Measurements from ENCODE around the gene LIME1. TPM values are rescaled to one million over a fixed set of nuclear protein-coding genes. Genes with fewer than 3 reads are reported as not detected.

The LIME1 gene
- total RNA-seq, 1 experiment from 2014 or later: 4.5 TPM

DNA sequence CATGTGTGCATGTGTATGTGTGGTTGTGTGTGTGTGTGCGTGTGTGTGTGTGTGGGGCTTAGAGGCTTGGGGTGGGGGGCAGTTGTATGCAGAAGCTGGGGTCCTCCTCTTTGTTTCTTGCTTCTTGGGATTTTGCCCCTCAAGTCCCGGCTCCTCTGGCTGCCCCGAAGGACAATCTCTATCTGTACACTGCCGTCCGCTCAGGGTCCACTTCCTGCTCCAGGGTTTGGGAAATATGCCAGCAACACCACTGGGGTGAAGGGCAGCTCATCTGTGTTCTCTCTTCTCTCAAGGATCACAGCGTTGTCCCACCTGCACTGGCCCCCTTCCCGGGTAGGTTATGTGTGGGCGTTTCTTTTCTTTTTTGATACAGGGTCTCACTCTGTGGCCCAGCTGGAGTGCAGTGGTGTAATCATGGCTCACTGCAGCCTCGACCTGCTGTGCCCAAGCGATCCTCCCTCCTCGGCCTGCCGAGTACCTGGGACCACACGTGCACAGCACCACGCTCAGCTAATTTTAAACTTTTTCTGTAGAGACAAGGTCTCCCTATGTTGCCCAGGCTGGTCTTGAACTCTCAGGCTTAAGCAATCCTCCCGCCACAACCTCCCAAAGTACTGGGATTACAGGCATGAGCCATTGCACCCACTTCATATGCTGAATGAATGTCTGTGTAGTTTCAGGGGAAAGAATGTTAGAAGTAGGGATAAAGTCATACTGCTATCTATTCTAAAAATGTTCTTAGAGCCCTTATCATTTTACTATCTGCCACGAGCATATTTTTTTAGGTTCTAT is 28.8 kb downstream of the LIME1 start:
- Mint-ChIP-seq H3K9me3 (no peaks in the 10 kb centered on the region), H3K27me3 (ENCODE audit: low read depth) (no peaks in the 10 kb centered on the region), H3K36me3 (0 out of 2 replicates have a peak, but pooled peaks cover 2% of the 10 kb centered on the region)

GRCh38 chr20:63765902-63766301 is 29.4 kb downstream of the LIME1 start:
- ChIA-PET CTCF (interaction anchor here (0.8 to 5.2 kb wide), 2 partner anchors 9 to 228 kb away, joined by 5 to 24 read pairs; no protein-coding TSS in a partner anchor), POLR2A (no interaction called here)
- ATAC-seq (no peak), DNase-seq (ENCODE audit: low spot score) (no peak)
- Mint-ChIP-seq H3K27me3 (ENCODE audit: low read depth) (no peaks in the 10 kb centered on the region), H3K27ac (no peak overlapping the region; the same call in 1 of the 2 replicates), H3K36me3 (0 out of 2 replicates have a peak, but pooled peaks cover 2% of the 10 kb centered on the region), H3K4me3 (no peak overlapping the region), H3K4me1 (no peaks in the 10 kb centered on the region), H3K9me3 (no peaks in the 10 kb centered on the region)
- TF ChIP-seq HMGA2 (CRISPR knock-in tag; IDR thresholded peaks at IDR 0.05): no peak
- TF ChIP-seq, protein P1, sequence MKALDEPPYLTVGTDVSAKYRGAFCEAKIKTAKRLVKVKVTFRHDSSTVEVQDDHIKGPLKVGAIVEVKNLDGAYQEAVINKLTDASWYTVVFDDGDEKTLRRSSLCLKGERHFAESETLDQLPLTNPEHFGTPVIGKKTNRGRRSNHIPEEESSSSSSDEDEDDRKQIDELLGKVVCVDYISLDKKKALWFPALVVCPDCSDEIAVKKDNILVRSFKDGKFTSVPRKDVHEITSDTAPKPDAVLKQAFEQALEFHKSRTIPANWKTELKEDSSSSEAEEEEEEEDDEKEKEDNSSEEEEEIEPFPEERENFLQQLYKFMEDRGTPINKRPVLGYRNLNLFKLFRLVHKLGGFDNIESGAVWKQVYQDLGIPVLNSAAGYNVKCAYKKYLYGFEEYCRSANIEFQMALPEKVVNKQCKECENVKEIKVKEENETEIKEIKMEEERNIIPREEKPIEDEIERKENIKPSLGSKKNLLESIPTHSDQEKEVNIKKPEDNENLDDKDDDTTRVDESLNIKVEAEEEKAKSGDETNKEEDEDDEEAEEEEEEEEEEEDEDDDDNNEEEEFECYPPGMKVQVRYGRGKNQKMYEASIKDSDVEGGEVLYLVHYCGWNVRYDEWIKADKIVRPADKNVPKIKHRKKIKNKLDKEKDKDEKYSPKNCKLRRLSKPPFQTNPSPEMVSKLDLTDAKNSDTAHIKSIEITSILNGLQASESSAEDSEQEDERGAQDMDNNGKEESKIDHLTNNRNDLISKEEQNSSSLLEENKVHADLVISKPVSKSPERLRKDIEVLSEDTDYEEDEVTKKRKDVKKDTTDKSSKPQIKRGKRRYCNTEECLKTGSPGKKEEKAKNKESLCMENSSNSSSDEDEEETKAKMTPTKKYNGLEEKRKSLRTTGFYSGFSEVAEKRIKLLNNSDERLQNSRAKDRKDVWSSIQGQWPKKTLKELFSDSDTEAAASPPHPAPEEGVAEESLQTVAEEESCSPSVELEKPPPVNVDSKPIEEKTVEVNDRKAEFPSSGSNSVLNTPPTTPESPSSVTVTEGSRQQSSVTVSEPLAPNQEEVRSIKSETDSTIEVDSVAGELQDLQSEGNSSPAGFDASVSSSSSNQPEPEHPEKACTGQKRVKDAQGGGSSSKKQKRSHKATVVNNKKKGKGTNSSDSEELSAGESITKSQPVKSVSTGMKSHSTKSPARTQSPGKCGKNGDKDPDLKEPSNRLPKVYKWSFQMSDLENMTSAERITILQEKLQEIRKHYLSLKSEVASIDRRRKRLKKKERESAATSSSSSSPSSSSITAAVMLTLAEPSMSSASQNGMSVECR (CRISPR knock-in tag; IDR thresholded peaks at IDR 0.05; ENCODE audit: borderline replicate concordance): no peak
- no peak for TF ChIP-seq RORB (CRISPR knock-in tag; IDR thresholded peaks at IDR 0.05)
- no peak for TF ChIP-seq RELA (CRISPR knock-in tag; IDR thresholded peaks at IDR 0.05; ENCODE audit: borderline replicate concordance)

More for the DNA sequence above, 28.8 kb downstream of the LIME1 start:
- DNase-seq (ENCODE audit: low spot score) (no peak), ATAC-seq (no peak)
- CTCF ChIA-PET: interaction anchor here (5.2 kb wide), 1 partner anchor 10 kb away, joined by 24 read pairs; no protein-coding TSS in a partner anchor
- no peaks in the 10 kb centered on the region for H3K4me1 Mint-ChIP-seq
- no peak overlapping the region; the same call in 1 of the 2 replicates for H3K27ac Mint-ChIP-seq
- no peak overlapping the region for H3K4me3 Mint-ChIP-seq
- TF ChIP-seq, protein P2, sequence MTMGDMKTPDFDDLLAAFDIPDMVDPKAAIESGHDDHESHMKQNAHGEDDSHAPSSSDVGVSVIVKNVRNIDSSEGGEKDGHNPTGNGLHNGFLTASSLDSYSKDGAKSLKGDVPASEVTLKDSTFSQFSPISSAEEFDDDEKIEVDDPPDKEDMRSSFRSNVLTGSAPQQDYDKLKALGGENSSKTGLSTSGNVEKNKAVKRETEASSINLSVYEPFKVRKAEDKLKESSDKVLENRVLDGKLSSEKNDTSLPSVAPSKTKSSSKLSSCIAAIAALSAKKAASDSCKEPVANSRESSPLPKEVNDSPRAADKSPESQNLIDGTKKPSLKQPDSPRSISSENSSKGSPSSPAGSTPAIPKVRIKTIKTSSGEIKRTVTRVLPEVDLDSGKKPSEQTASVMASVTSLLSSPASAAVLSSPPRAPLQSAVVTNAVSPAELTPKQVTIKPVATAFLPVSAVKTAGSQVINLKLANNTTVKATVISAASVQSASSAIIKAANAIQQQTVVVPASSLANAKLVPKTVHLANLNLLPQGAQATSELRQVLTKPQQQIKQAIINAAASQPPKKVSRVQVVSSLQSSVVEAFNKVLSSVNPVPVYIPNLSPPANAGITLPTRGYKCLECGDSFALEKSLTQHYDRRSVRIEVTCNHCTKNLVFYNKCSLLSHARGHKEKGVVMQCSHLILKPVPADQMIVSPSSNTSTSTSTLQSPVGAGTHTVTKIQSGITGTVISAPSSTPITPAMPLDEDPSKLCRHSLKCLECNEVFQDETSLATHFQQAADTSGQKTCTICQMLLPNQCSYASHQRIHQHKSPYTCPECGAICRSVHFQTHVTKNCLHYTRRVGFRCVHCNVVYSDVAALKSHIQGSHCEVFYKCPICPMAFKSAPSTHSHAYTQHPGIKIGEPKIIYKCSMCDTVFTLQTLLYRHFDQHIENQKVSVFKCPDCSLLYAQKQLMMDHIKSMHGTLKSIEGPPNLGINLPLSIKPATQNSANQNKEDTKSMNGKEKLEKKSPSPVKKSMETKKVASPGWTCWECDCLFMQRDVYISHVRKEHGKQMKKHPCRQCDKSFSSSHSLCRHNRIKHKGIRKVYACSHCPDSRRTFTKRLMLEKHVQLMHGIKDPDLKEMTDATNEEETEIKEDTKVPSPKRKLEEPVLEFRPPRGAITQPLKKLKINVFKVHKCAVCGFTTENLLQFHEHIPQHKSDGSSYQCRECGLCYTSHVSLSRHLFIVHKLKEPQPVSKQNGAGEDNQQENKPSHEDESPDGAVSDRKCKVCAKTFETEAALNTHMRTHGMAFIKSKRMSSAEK (CRISPR knock-in tag; IDR thresholded peaks at IDR 0.05; ENCODE audit: borderline replicate concordance): no peak
- TF ChIP-seq GTF2I (CRISPR knock-in tag; conservative IDR thresholded peaks at IDR 0.05) (no peak), MYBL2 (CRISPR knock-in tag; IDR thresholded peaks at IDR 0.05) (no peak)
- TF ChIP-seq, protein P3, sequence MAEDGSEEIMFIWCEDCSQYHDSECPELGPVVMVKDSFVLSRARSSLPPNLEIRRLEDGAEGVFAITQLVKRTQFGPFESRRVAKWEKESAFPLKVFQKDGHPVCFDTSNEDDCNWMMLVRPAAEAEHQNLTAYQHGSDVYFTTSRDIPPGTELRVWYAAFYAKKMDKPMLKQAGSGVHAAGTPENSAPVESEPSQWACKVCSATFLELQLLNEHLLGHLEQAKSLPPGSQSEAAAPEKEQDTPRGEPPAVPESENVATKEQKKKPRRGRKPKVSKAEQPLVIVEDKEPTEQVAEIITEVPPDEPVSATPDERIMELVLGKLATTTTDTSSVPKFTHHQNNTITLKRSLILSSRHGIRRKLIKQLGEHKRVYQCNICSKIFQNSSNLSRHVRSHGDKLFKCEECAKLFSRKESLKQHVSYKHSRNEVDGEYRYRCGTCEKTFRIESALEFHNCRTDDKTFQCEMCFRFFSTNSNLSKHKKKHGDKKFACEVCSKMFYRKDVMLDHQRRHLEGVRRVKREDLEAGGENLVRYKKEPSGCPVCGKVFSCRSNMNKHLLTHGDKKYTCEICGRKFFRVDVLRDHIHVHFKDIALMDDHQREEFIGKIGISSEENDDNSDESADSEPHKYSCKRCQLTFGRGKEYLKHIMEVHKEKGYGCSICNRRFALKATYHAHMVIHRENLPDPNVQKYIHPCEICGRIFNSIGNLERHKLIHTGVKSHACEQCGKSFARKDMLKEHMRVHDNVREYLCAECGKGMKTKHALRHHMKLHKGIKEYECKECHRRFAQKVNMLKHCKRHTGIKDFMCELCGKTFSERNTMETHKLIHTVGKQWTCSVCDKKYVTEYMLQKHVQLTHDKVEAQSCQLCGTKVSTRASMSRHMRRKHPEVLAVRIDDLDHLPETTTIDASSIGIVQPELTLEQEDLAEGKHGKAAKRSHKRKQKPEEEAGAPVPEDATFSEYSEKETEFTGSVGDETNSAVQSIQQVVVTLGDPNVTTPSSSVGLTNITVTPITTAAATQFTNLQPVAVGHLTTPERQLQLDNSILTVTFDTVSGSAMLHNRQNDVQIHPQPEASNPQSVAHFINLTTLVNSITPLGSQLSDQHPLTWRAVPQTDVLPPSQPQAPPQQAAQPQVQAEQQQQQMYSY (CRISPR knock-in tag; IDR thresholded peaks at IDR 0.05): no peak
- POLR2A ChIA-PET: interaction anchor here (0.7 kb wide), 1 partner anchor 56 kb away, joined by 3 read pairs; no protein-coding TSS in a partner anchor

All from WTC11 (cell line).